Fibroblast of pulmonary artery (primary cell): ENCODE data around the gene KCTD11.

Source experiments
- DNase-seq: peaks from one replicate; pipeline ENCODE4 v3.0.0-alpha.2; 2010; ENCODE audit warnings: low read depth
- H3K4me3 ChIP-seq: replicated peaks from 2 replicates; pipeline ENCODE4 v1.5.1; 2011; ENCODE audit warnings: low read depth, mild to moderate bottlenecking, control low read depth, low read length, moderate library complexity
- TF ChIP-seq, protein P1 (sequence below): IDR thresholded peaks from 2 replicates; pipeline ENCODE4 v1.5.1; 2011; ENCODE audit warnings: mild to moderate bottlenecking, control low read depth, low read length, inconsistent platforms; ENCODE audit errors: missing control alignments

Gene KCTD11

DNA sequence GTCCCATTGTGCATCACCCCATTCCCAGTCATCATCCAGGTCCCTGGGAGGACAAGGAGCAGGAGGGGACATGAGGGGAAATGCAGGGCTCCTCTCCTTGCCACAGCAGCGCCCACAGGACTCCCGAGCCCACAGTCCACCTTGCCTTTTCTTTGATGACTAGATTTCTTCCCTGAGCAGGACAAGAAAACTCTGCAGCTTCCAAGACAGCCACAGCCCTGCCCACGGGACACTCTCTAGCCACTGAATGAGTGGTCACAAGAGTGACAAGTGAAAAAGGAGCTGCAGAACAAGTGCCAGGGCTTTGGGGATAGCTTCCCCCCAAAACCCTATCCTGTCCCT lies 27.6 kb upstream of the KCTD11 start:
- TF ChIP-seq, protein P1, sequence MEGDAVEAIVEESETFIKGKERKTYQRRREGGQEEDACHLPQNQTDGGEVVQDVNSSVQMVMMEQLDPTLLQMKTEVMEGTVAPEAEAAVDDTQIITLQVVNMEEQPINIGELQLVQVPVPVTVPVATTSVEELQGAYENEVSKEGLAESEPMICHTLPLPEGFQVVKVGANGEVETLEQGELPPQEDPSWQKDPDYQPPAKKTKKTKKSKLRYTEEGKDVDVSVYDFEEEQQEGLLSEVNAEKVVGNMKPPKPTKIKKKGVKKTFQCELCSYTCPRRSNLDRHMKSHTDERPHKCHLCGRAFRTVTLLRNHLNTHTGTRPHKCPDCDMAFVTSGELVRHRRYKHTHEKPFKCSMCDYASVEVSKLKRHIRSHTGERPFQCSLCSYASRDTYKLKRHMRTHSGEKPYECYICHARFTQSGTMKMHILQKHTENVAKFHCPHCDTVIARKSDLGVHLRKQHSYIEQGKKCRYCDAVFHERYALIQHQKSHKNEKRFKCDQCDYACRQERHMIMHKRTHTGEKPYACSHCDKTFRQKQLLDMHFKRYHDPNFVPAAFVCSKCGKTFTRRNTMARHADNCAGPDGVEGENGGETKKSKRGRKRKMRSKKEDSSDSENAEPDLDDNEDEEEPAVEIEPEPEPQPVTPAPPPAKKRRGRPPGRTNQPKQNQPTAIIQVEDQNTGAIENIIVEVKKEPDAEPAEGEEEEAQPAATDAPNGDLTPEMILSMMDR: no peak
- no peak overlapping the region for H3K4me3 ChIP-seq
- no peak for DNase-seq

DNA sequence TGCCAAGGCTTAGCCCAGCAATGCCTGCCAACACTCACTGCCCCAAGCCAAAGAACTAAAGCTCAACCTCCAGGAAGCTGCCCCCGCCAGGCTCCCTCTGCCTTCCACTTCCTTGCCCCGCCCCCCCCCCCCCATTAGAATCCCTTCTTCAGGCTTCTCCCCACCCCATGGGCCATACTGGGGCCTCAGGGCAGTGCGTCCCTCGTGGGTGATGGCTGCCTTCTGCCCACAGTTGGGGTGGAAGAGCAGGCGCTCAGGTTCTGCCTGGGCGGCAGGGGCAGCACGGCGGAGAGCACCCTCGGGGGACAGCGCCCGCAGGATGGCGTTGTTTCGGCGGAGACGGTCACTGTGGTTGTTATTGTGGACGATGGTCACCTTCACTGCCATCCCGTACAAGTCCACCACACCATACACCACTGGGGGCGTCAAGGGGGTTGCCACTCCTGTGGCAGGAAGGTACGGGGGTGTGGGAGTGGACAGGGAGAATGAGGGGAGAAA lies 26.9 kb upstream of the KCTD11 start:
- DNase-seq: no peak
- H3K4me3 ChIP-seq: no peak overlapping the region

DNA sequence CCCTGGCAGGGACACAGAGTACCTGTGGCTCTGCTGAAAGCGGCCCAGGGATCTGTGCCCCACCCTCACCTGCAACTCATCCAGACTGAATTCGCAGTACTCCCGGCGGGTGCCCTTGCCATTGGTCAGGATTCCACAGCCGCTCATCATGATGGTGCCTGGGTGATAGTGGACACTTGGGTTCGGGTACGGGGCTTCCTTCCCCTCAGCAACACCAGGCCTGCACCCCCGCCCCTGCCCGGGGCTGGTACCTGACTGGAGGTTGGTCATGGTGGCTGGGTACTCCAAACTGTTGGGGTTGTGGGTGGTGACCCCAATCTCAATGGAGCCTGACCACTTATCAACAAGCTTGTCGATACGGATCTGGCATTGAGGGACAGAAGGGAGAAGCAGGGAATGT lies 25.8 kb upstream of the KCTD11 start:
- DNase-seq: no peak
- TF ChIP-seq, protein P1: no peak
- no peak overlapping the region for H3K4me3 ChIP-seq

More for the DNA sequence above, 26.9 kb upstream of the KCTD11 start:
- TF ChIP-seq, protein P1: no peak

DNA sequence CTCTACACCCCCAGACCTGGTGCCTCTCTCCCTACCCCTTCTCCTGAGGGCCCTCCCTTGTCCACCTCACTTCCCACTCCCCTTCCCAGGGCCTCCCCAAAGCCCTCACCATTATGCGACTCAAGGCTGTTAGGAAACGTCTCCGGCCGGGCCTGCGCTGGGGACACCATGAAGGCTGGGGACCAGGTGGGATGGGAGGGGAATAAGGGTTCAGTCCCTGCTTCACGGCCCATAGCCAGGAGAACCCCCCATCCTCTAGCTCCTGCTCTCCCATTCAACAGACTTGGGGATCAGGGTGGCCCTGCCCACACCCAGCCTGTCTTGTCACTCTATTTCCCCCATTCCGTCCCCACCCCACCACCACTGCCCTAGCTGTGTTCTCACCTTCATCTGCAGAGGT lies 24.9 kb upstream of the KCTD11 start:
- TF ChIP-seq, protein P1: no peak
- DNase-seq: no peak
- no peak overlapping the region for H3K4me3 ChIP-seq

DNA sequence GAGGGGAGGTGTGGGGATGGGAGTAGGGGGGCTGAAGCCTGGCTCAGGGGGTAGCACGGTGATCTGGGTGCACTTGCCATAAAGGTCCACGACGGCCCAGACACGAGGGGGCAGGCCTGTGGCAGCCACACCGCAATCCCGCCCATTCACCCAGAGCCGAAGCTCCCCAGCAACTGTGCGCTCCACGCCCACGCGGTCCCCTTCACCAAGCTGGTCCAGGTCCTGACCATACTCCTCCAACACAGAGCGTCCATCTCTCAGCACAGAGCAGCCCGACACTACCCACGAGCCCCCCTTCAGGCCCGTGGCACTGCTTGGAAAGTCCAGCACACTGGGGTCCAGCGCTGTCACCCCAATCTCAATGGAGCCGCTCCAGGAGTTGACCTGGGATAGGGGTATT lies 24.5 kb upstream of the KCTD11 start:
- no peak overlapping the region for H3K4me3 ChIP-seq
- TF ChIP-seq, protein P1: no peak
- no peak for DNase-seq

DNA sequence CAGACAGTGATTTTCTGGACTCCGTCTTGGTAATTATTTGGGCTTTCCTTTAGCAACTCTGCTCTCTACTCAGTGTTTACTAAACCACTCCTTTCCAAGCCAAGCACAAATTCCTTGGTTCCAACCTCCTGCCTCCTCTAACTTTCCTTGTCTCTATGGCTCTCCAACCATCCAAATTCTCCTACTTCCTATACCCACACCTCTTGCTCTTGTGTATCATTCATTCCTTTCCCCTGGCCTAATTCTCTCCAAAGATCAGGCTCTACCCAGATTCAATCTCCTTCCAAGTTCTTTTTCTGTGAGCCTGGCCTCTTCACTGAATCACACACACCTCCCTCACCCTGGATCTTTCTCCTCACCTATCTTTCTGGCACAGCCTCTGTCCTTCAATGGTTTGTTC lies 24.0 kb upstream of the KCTD11 start:
- H3K4me3 ChIP-seq: no peak overlapping the region
- no peak for DNase-seq
- TF ChIP-seq, protein P1: no peak

DNA sequence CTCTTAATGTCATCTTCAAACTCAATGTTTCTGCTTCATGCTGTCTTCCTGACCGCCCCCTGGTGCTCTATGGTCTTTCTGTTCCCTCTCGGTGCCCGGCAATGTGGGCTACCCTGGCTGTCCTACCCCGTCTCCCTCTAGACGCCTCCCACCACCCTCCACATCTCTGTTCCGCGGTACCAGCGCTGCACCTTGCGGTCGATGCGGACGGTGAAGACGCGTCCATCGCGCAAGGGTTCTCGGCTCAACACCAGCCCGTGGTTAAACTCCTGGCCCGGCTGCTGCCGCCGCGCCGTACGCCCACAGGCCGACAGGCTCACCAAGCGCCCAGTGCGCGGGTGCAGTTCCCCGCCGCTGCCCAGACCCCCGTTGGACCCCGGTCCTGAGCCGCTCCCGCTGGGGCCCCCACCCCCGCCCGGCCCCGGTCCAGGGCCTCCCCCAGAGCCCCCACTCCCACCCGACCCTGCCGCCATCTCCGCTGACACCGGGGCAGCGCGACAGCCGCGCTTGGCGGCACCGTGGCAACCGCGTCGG lies 23.1 kb upstream of the KCTD11 start, which contains the start of gene NEURL4:
Gene NEURL4, minus strand, starts transcription at position 496 of the 534 bp plus-strand sequence. Its CDS starts 23 bp downstream, at position 473.
- DNase-seq: no peak
- peak within 1 kb of the TSS; percentile 89 for H3K4me3 ChIP-seq
- TF ChIP-seq, protein P1: peak; percentile 18
